CD4-positive, alpha-beta T cell treated with Interferon gamma for 1 hour (primary cell): ENCODE results near the gene TPRA1.

Experiments used
- DNase-seq: peaks from one replicate; pipeline ENCODE4 v3.0.0-alpha.2; 2020

Gene TPRA1

GRCh38 chr3:127588806-127589577 lies 1.5 kb downstream of the TPRA1 start:
- no peak for DNase-seq

DNA sequence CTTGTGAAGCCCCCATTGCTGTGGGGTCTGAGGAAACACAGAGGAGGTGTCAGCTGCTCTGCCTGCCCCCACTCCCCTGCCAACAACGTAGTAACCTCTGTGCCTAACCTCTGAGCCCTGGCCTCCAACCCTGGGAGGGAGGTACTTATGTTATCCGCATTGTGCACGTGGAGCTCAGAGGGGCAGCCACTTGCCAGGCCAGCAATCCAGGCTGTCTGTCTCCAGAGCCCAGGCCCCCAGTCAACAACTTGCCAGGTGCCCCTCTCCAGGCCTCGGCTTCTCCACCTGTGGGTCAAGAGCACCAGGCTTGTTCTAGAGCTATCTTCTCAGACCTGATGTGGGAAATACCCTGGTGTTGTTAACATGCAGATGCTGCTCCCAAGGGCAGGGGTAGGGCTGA lies 2.7 kb downstream of the TPRA1 start:
- DNase-seq = no peak

GRCh38 chr3:127585813-127586413 lies 4.6 kb downstream of the TPRA1 start:
- DNase-seq = no peak

GRCh38 chr3:127585163-127585812 lies 5.2 kb downstream of the TPRA1 start:
- no peak for DNase-seq

DNA sequence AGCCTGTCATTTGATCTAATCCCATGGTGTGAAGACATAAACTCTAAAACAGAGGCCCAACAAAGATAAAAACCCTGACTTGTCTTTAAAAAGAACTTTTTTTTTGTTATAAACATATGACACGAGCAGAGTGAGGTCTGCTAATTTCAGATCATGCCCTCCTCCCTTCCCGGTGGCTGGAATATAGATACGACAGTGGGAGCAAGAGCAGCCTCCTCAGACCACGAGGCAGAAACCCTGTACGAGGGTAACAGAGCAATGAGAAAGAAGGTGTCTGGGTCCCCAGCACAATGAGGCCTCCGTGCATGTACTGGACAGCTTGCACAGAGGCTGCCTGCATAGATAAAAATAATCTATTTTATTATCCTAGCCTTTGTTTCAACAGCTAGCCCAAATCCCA lies 5.8 kb downstream of the TPRA1 start:
- no peak for DNase-seq

DNA sequence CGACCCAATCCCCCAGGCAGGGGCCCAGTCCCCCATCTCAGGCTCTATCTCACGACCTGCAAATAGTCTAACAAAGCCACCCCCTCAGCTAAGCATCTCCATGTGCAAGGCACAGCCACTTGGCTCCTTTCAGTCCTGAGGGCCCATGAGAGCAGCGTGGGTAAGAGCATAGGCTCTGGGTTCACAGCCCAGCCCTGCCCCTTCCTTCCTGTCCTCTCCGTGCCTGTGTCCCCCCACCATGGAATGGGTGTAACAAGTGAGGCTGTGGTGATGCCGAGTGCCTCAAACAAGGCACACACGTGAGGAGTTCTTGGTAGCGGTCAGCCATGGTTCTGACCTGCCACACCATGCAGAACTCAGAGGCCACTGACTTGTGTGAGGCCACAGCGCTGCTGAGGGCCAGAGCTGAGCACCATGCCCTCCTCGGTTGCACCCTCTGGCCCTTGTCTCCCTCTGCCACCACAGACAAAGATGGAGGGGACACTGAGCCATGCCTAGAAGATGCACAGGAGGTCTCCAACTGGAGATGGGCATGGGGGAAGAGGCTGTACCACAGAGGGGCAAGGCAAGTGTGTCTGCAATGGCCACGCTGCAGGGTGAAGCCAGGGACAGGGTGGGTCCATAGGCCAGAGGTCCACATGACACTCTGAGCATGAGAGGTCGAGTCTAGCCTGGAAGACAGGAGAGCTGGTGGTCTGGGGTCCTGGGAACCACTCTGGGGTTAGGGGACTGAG lies 10.0 kb downstream of the TPRA1 start:
- no peak for DNase-seq

DNA sequence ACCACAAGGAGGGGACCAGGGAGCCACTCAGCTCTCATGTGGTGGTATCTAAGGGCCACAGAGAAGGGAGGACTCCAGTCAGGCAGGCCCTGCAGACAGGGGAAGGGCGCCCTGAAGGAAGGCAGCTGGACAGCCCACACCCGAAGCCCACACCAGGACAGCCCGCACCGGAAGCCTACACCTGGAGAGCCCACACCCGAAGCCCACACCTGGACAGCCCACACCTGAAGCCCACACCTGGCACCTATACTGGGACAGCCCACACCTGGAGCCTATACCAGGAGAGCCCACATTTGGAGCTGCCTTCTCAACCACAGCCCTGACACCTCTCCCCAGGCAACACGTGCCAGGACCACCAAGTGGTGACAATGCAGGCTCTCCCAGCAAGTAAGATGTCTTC lies 11.7 kb downstream of the TPRA1 start:
- no peak for DNase-seq

DNA sequence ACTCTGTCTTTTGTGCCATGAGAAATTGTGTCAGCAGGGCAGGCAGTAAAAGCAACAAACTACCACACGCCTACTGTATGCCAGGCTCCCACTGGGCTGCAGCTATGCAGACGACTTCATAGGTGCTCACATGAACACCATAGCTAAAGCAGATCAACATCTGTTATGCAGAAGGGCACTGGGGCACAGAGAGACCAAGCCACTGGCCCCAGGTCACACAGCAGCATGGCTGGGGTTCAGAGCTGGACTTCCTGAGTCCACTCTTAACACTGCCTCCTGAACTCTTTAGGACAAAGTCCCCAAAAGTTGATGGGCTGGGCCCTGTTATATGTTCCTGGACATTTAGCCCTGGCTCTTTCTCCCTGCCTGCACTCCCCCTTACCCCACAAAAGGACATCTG lies 12.4 kb downstream of the TPRA1 start:
- DNase-seq = no peak

DNA sequence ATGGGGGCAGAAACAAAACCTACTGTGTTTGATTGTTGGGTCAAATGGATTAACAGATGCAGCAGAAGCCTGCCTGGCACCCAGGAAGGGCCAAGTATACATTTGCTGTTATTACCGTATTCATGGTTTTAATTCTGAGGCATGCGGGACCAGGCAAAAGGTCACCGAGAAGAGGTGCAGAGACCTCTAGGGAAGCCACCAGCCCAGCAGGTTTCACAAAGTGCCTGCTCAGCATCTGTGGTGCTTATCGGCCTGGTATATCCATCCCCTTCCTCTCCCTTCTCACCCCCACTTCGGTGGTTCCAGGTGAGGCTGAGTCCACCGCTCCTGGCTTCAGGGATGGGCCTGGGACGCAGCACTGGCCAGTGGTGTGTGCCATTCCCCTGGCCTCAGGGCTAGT lies 13.1 kb downstream of the TPRA1 start:
- DNase-seq = no peak

DNA sequence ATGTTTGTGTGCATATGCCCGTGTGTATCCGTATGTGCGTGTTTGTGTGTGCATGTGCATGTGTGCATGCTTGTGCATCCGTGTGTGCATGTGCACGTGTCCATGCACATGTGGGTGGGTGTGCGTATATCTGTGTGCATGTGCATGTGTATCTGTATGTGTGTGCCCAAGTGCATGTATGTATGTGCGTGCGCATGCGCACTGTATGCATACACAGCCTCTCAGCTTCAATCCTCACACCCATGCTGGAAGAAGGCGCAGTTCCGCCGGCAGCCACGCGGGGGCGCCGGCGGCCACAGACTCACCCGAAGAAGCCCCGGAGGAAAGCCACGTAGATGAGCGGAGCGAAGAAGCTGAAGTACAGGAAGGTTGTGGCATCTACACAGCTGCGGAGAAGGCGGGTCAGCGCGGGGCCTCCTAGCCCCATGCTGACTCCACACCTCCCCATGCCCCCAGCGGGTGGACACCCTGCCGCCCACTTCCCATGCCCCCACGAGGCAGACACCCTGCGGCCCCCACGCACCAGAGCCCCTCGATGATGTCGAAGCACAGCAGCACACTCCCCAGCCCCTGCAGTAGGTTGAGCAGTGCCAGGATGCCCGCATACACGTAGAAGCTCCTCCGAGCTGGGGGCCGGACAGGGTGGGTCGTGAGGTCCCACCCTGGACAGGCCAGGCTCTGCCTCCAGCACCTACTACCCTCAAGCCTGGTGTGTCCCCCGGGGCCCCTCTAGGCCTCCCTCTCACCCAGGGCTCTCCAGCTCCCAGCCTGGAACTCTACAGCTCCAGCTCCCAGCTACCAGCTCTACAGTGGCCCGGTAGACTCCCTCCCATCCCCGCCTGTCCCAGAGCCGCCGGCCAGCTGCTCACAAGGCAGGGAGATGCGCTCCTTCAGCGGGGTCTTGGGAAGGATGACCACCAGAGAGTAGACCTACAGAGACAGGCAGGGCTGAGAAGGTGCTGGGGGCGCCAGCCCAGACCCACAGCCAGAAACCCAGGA lies 15.4 kb downstream of the TPRA1 start:
- peak; percentile 90 for DNase-seq

GRCh38 chr3:127573912-127574311 lies 16.6 kb downstream of the TPRA1 start:
- no peak for DNase-seq

GRCh38 chr3:127573401-127573800 lies 17.1 kb downstream of the TPRA1 start:
- DNase-seq = no peak

DNA sequence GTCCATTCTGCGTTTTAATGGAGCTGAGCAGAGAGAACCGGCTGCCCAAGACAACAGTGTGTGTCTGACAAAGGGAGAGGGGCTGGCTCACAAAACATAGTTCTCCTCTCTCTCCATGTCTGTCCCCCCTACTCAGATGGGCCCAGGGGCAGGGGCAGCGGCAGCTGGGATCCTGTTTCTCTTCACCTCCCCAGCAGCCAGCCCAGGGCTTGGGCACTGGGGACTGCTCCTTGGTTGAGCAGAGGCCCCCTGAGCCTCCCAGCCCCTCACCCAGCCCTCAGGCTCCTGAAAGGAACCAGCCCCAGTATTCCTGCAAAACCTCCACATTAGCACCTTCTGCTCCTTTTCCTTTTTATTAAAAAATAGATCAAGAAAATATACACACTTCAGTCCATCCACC lies 17.8 kb downstream of the TPRA1 start:
- no peak for DNase-seq

GRCh38 chr3:127572186-127572585 lies 18.3 kb downstream of the TPRA1 start:
- DNase-seq = no peak

DNA sequence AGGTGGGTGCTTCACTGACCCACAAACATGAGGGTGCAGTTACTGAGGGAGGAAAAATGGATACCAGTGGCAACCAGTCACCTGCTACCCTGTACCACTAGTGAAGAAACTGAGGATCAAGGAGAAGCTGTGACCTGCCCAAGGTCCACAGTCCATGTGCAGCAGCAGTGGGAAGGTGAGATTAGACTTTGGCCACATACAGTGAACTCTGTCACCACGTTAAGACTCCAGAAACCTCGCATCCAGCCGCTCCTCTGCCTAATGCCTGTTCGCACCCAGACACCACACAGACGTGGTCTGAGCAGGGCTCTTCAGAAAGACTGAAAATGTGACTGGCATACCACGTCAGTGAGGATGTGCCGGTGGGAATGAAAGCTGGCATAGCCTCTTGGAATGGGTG lies 20.0 kb downstream of the TPRA1 start:
- DNase-seq = no peak

GRCh38 chr3:127569160-127569559 lies 21.4 kb downstream of the TPRA1 start:
- DNase-seq = no peak

GRCh38 chr3:127568586-127568985 lies 21.9 kb downstream of the TPRA1 start:
- DNase-seq = no peak

- DNase-seq = no peak
Measured at GRCh38 chr3:127566833-127567232, 23.7 kb downstream of the TPRA1 start.

- no peak for DNase-seq
Measured at GRCh38 chr3:127565711-127566110, 24.8 kb downstream of the TPRA1 start.

GRCh38 chr3:127560051-127560787 lies 30.3 kb downstream of the TPRA1 start:
- DNase-seq = no peak

- DNase-seq = no peak
Measured at GRCh38 chr3:127556565-127556964, 34.0 kb downstream of the TPRA1 start.

- no peak for DNase-seq
Measured at GRCh38 chr3:127555108-127555507, 35.4 kb downstream of the TPRA1 start.
